A549 (cell line): ENCODE results near the gene IGLL1.

Source experiments
- BHLHE40 ChIP-seq: IDR thresholded peaks from 2 replicates; pipeline ENCODE4 v1.6.1; 2012; ENCODE audit warnings: low read depth, low read length, inconsistent platforms
- CEBPB ChIP-seq, 2 experiments: fragments of >200 bp in 1 of 2; sonication (Bioruptor Twin) in 1 of 2; formaldehyde crosslinking in 1 of 2; IDR thresholded peaks; 2 replicates each; pipeline ENCODE4 v1.6.1; 2012 to 2016
- JUN ChIP-seq, 2 experiments: fragments of >200 bp; sonication (Bioruptor Twin); formaldehyde crosslinking; IDR thresholded peaks; 2 replicates in 1 of 2; 3 replicates in 1 of 2; pipeline ENCODE4 v1.6.1; 2016 to 2017
- MAFK ChIP-seq: fragments of 450-650 bp; IDR thresholded peaks from 2 replicates; pipeline ENCODE4 v1.6.1; 2014; ENCODE audit not compliant: partially characterized antibody
- REST ChIP-seq: fragments of 200-600 bp; sonication (generic); IDR thresholded peaks from 2 replicates; pipeline ENCODE4 v1.6.1; 2016; ENCODE audit warnings: antibody characterized with exemption, mild to moderate bottlenecking, moderate library complexity
- TFCP2L1 ChIP-seq: fragments of 250-450 bp; sonication (Bioruptor Pico); IDR thresholded peaks from 2 replicates; pipeline ENCODE4 v1.5.0; 2021; ENCODE audit warnings: mild to moderate bottlenecking
- TF ChIP-seq, protein P1 (sequence below): IDR thresholded peaks from 2 replicates; pipeline ENCODE4 v1.6.1; 2012
- TF ChIP-seq, protein P2 (sequence below): fragments of >200 bp; sonication (Bioruptor Twin); formaldehyde crosslinking; IDR thresholded peaks from 3 replicates; pipeline ENCODE4 v1.5.1; 2016

DNA sequence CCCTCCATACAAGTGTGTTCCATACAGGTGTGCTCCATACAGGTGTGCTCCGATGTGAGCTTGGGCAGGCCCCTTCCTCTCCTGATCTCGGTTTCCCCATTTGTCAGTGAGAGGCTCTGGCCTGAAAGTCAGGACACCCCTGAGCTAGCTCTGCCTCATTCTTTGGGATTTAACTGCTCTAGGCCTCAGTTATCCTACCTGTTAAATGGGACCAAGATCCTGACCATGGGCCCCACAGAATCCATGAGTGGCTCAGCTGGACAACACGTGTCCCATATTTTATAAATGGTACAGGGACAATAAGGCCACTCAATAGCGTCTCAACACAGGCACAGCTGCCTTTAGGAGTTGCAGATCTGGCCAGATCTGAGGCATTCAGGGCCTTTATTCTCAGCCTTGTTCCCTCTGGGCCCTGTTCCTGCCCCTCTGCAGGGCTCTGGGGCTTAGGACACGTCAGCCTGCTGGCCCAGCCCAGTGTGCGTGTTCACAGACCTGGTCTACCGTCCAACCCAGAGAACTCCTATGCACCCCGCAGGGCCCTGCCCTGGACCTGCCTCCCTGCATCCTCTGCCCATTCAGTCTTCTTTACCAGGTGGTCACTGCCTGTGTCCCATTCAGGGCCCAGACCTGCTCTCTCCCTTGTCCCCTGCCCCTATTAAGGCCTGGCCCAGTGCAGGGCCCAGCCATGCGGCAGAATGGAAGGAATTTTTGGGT lies 18.9 kb upstream of the IGLL1 start:
- TF ChIP-seq BHLHE40 (no peak), CEBPB (IDR thresholded peaks at IDR 0.05) (no peak), TFCP2L1 (CRISPR knock-in tag) (no peak), MAFK (no peak), REST (no peak), JUN (IDR thresholded peaks at IDR 0.05) (no peak)
- TF ChIP-seq, protein P1, sequence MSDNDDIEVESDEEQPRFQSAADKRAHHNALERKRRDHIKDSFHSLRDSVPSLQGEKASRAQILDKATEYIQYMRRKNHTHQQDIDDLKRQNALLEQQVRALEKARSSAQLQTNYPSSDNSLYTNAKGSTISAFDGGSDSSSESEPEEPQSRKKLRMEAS = no peak
- TF ChIP-seq, protein P2, sequence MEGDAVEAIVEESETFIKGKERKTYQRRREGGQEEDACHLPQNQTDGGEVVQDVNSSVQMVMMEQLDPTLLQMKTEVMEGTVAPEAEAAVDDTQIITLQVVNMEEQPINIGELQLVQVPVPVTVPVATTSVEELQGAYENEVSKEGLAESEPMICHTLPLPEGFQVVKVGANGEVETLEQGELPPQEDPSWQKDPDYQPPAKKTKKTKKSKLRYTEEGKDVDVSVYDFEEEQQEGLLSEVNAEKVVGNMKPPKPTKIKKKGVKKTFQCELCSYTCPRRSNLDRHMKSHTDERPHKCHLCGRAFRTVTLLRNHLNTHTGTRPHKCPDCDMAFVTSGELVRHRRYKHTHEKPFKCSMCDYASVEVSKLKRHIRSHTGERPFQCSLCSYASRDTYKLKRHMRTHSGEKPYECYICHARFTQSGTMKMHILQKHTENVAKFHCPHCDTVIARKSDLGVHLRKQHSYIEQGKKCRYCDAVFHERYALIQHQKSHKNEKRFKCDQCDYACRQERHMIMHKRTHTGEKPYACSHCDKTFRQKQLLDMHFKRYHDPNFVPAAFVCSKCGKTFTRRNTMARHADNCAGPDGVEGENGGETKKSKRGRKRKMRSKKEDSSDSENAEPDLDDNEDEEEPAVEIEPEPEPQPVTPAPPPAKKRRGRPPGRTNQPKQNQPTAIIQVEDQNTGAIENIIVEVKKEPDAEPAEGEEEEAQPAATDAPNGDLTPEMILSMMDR = no peak
